Effector memory CD4-positive, alpha-beta T cell (primary cell): ENCODE measurements around the gene DNAAF9.
A peak's percentile ranks its signal among the peaks of the same experiment; 100 is the strongest.

Experiments used
- DNase-seq, 3 donors: peaks; one replicate each; pipeline ENCODE4 v3.0.0-alpha.2; 2020
- H3K27ac ChIP-seq: 2 replicates; pipeline ENCODE4 v1.7.0; 2013; ENCODE audit warnings: mild to moderate bottlenecking, low read length, moderate library complexity; ENCODE audit not compliant: insufficient read depth, poor library complexity, severe bottlenecking
- H3K27me3 ChIP-seq: replicated peaks from 2 replicates; pipeline ENCODE4 v1.7.0; 2013; ENCODE audit warnings: mild to moderate bottlenecking, low read length; ENCODE audit not compliant: insufficient read depth, control insufficient read depth, poor library complexity, severe bottlenecking
- H3K36me3 ChIP-seq: 2 replicates; pipeline ENCODE4 v1.7.0; 2013; ENCODE audit warnings: mild to moderate bottlenecking, low read length, moderate library complexity; ENCODE audit not compliant: control insufficient read depth, insufficient read depth
- H3K4me1 ChIP-seq: 2 replicates; pipeline ENCODE4 v1.7.0; 2013; ENCODE audit warnings: low read length, mild to moderate bottlenecking; ENCODE audit not compliant: control insufficient read depth, insufficient read depth, poor library complexity, severe bottlenecking
- H3K4me3 ChIP-seq: 2 replicates; pipeline ENCODE4 v1.7.0; 2013; ENCODE audit warnings: low read length, low read depth, mild to moderate bottlenecking; ENCODE audit not compliant: insufficient read depth, poor library complexity, severe bottlenecking
- H3K9me3 ChIP-seq: 2 replicates; pipeline ENCODE4 v1.7.0; 2013; ENCODE audit warnings: mild to moderate bottlenecking, low read length, moderate library complexity; ENCODE audit not compliant: control insufficient read depth

Gene DNAAF9

DNA sequence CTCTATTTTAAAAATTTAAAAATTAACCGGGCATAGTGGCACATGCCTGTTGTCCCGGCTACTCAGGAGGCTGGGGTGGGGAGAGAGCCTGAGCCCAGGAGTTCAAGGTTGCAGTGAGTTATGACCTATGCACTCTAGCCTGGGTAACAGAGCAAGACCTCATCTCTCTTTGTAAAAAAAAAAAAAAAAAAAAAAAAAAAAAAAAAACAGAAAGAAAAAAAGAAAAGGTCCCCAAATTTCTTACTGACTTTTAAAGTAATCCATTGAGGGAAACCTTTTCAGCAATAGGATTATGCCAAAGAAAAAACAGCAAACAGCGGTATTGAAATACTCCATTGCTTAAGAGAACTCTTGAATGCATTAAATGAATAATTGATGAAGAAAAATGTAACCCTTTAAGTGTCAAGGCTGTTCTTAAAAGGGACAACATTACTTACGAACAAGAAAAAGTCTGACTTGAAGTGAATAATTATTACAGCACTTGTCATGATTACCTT lies 6.0 kb upstream of the DNAAF9 start:
- Histone ChIP-seq H3K4me3 (no peak overlapping the region), H3K27me3 (no peaks in the 10 kb centered on the region), H3K4me1 (peaks cover under 1% of the 10 kb centered on the region), H3K27ac (no peak overlapping the region), H3K9me3 (no peaks in the 10 kb centered on the region), H3K36me3 (no peaks in the 10 kb centered on the region)
- DNase-seq: no peak

DNA sequence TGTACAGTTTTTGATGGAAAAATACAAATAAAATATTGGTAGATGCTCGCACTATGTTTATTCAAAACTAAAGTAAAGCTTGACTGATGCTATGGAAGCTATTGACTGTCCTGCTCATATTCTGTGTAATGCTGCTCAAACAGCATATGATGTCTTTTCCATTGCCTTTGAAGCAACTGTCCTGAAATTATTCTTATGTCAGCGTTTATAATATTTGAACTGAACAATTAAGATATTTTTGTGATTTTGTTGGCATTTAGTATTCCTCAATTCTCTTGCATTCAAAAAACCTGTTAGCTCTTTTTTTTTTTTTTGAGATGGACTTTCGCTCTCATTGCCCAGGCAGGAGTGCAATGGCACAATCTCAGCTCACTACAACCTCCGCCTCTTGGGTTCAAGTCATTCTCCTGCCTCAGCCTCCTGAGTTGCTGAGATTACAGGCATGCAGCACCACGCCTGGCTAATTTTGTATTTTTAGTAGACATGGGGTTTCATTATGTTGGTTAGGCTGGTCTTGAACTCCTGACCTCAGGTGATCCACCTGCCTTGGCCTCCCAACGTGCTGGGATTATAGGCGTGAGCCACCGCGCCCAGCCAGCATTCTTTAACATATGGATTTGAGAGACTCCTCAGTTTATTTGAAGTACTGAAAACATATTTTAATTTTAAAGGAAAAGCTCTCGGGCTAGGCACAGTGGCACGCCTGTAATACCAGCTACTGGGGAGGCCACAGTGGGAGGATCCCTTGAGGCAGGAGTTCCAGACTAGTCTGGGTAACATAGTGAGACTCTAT lies 5.3 kb upstream of the DNAAF9 start:
- Histone ChIP-seq H3K27me3 (no peaks in the 10 kb centered on the region), H3K4me3 (no peak overlapping the region), H3K36me3 (no peaks in the 10 kb centered on the region), H3K9me3 (no peaks in the 10 kb centered on the region), H3K27ac (no peak overlapping the region), H3K4me1 (peaks cover 5% of the 10 kb centered on the region)
- no peak for DNase-seq

DNA sequence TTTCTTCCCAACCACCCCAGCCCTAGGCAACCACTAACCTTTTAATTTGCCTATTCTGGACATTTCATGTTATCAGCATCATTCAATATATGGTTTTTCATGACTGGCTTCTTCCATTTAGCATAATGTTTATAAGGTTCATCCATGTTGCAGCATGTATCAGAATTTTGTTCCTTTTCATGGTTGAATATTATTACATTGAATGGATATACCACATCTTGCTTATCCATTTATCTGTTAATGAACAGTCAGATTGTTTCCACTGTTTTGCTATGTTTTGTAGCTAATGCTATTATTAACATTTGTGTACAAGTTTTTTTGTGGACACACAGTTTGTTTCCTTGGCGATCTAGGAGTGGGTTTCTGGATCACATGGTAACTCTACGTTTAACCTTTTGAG lies 3.0 kb upstream of the DNAAF9 start:
- H3K4me3 ChIP-seq: no peak overlapping the region
- H3K27me3 ChIP-seq: no peaks in the 10 kb centered on the region
- H3K36me3 ChIP-seq: no peaks in the 10 kb centered on the region
- H3K9me3 ChIP-seq: no peaks in the 10 kb centered on the region
- peaks cover 12% of the 10 kb centered on the region for H3K4me1 ChIP-seq
- DNase-seq: no peak
- H3K27ac ChIP-seq: no peak overlapping the region

DNA sequence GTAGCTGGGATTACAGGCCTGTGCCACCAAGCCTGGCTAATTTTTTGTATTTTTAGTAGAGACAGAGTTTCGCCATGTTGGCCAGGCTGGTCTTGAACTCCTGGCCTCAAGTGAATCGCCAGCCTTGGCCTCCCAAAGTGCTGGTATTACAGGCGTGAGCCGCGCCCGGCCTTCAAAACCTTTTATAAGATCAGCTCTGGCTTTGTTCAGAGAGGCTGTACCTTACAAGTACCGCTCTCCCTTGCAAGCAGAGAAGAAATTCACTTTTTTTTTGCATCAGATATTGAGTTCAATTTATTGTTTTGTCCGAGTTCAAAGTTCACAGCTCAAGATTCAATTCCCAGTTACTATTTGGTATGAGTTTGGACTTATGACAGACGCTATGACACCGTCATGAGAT lies 1.9 kb upstream of the DNAAF9 start:
- Histone ChIP-seq H3K27ac (no peak overlapping the region), H3K36me3 (no peaks in the 10 kb centered on the region), H3K27me3 (no peaks in the 10 kb centered on the region), H3K4me1 (peaks cover 12% of the 10 kb centered on the region), H3K9me3 (no peaks in the 10 kb centered on the region), H3K4me3 (no peak overlapping the region)
- DNase-seq: no peak

DNA sequence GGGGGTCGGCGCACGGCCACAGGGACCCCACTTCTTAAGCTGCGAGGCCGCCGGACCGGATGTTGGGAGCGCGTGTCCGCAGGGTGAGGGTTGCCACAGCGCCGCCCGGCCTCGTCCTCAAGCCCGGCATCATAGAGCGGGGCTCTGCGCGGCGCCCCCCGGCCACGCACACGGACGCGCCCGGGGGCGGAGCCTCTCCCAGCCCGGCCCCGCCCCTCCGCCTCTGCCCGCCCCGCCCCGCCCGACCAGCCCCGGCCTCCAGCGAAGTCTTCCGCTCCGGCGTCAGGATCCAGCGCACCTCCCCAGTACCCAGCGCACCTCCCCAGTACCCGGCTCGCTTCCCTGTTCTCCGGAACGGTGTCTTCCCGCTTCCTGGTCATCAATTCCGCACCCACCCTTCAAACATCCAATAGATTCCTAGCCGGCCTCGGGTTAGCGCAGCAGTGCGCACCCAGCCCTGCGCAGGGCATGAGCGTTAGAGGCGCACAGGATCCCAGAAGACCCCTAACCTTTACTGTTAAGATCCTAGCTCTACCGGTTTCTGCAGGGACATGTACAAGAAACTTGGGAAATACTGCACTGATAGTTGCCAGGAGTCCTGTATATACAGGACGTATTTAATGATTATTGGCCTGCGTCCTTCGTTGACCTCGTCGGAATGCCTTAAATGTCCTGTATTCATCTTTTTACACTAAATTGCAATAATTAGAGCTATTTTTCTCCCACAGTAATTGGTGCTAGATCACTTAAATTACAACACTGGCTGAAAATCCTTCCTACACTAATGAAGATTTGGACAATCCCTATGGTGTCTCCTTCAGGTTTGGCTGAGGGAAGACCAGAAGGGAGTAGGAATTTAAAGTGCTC lies 535 bp upstream of the DNAAF9 start:
- Histone ChIP-seq H3K36me3 (no peaks in the 10 kb centered on the region), H3K27ac (peak overlapping the region; percentile 73), H3K4me3 (peak overlapping the region; percentile 93), H3K27me3 (no peaks in the 10 kb centered on the region), H3K9me3 (no peaks in the 10 kb centered on the region), H3K4me1 (peaks cover 12% of the 10 kb centered on the region)
- DNase-seq: peak; percentile 55 to 65 (median 60)

DNA sequence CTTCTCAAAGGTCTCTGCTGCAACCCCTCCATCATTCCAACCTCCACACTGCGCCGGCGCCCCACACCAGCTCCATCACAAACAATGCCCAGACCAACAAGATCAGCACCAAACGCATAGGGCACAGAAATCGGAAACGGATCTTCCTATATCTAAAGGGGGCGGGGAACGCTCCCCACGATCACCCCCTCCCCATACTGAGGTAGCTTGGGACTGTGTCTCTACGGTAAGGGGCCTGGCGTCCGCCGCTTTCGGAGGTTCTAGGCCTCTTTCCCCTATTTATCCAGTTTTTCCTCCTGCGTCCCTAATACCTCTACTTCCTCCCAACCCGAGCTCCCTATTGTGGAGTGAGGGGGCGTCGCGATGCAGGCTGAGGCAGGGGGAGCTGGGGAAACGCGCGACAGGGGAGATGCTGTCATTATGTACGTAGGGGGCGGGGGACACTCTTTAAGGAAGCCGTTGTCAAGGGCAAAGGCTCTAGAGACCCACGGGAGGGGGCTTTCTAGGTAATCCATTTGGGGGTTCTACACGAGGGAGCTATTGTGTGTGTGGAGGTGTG lies 909 bp downstream of the DNAAF9 start:
- no peaks in the 10 kb centered on the region for H3K9me3 ChIP-seq
- H3K36me3 ChIP-seq: no peaks in the 10 kb centered on the region
- H3K4me1 ChIP-seq: peaks cover 12% of the 10 kb centered on the region
- no peaks in the 10 kb centered on the region for H3K27me3 ChIP-seq
- H3K4me3 ChIP-seq: peak overlapping the region; percentile 74
- peak overlapping the region; percentile 60 for H3K27ac ChIP-seq
- peak in 1 of 3 donors; percentile 1 for DNase-seq

DNA sequence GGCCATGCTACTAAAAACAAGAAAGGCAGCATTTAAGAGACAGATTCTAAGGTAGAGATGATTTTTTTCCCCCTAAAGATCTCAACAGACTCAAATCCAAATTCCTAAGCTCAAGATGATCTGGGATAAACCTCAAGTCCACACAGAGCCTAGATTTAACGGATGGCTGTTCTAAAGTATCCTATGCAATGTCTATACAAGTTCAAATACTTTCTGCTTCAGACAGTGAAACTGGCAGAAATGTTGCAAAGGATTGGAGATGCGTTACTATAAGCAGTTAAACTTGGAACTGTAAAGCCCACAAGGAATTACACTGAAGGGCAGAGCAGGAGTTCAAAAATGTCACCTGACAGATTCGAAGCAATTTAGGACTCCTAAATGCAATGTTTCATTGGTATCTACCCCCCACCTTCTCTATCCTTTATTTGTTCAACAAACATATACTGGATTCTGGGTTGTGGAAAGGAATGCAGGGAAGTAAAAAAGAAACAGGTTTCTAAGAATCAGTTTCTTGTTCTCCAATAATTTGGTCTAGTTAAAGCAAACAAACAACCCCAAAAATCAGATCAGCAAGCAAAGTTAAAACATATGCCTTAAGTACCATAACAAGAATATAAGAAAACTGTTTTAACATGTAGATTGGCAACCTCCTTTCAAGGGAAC lies 1.6 kb downstream of the DNAAF9 start:
- Histone ChIP-seq H3K27me3 (no peaks in the 10 kb centered on the region), H3K4me1 (peaks cover 12% of the 10 kb centered on the region), H3K27ac (no peak overlapping the region), H3K9me3 (no peaks in the 10 kb centered on the region), H3K4me3 (no peak overlapping the region), H3K36me3 (no peaks in the 10 kb centered on the region)
- DNase-seq: no peak

DNA sequence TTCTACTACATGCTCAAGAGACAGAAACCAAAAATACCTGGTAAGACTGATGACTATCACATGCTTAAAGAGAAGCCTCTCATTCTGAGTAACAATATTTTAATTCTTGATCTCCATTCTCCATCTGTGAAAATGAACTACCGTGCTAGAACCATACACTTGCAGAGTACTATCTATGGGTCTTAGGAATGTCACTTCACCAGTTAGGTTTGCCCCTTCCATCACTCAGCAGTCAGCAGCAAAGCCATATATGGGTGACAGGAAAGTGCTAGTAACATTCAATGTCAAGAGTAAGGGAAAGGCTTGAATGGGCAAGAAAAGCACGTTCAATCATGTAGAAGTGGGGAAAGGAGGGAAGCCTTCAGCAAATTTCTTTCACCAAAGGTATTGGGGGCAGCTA lies 2.3 kb downstream of the DNAAF9 start:
- no peaks in the 10 kb centered on the region for H3K27me3 ChIP-seq
- H3K4me3 ChIP-seq: no peak overlapping the region
- peaks cover 12% of the 10 kb centered on the region for H3K4me1 ChIP-seq
- no peaks in the 10 kb centered on the region for H3K36me3 ChIP-seq
- no peak for DNase-seq
- no peaks in the 10 kb centered on the region for H3K9me3 ChIP-seq
- no peak overlapping the region for H3K27ac ChIP-seq

DNA sequence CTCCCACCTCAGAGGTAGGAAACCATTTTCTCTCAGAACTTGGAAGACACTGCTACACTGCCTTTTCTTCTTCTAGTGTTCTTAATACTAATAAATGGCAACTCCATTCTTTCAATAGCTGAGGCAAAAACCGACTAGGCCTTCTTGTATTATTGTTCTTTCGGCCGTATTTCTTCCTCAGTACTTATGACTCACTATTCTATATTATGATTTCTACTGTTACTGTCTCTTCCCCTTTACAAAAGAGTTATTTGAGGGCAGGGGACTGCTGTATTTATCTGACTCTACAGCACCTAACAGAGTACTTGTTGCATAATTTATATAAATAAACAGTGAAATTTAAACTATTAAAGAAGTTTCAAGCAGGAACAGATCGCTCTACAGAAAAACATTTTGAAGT lies 3.1 kb downstream of the DNAAF9 start:
- Histone ChIP-seq H3K9me3 (no peaks in the 10 kb centered on the region), H3K36me3 (no peaks in the 10 kb centered on the region), H3K27ac (no peak overlapping the region), H3K4me3 (no peak overlapping the region), H3K4me1 (peaks cover 12% of the 10 kb centered on the region), H3K27me3 (no peaks in the 10 kb centered on the region)
- no peak for DNase-seq
